Aorta (tissue), 5 donors: ENCODE results near the gene SLC4A1. TPM values are rescaled to one million over a fixed set of nuclear protein-coding genes. Genes with fewer than 3 reads are reported as not detected.
A peak's percentile ranks its signal among the peaks of the same experiment; 100 is the strongest.

Source experiments
- ATAC-seq: fragments of 200-7000 bp; cut with Tn5 transposase; one replicate; pipeline ENCODE4 v1.9.1; 2022; ENCODE audit warnings: moderate library complexity; ENCODE audit not compliant: low FRiP score
- DNase-seq, 2 donors: peaks; one replicate each; pipeline ENCODE4 v3.0.0-alpha.2; 2020
- H3K27ac ChIP-seq, 2 donors: one replicate each; pipeline ENCODE4 v1.5.1; 2013; ENCODE audit warnings: low read length in 2 of 2, mild to moderate bottlenecking in 2 of 2, moderate library complexity in 2 of 2, control low read depth in 1 of 2, inconsistent platforms in 1 of 2, low read depth in 1 of 2
- H3K27me3 ChIP-seq, 2 donors: one replicate each; pipeline ENCODE4 v1.6.1; 2013; ENCODE audit warnings: control low read depth in 1 of 2, low read length in 1 of 2, mild to moderate bottlenecking in 1 of 2, moderate library complexity in 1 of 2; ENCODE audit not compliant: insufficient read depth in 2 of 2, control insufficient read depth in 1 of 2
- H3K36me3 ChIP-seq, 2 donors: one replicate each; pipeline ENCODE4 v1.6.1; 2013; ENCODE audit warnings: control low read depth in 1 of 2, low read length in 1 of 2, mild to moderate bottlenecking in 1 of 2; ENCODE audit not compliant: insufficient read depth in 2 of 2, control insufficient read depth in 1 of 2
- H3K4me1 ChIP-seq, 2 donors: one replicate each; pipeline ENCODE4 v1.6.1; 2013; ENCODE audit warnings: low read length in 2 of 2, control low read depth in 1 of 2, mild to moderate bottlenecking in 1 of 2, moderate library complexity in 1 of 2; ENCODE audit not compliant: insufficient read depth in 2 of 2, control insufficient read depth in 1 of 2
- H3K4me3 ChIP-seq, 2 donors: one replicate each; pipeline ENCODE4 v1.5.1; 2013; ENCODE audit warnings: low read length in 2 of 2, control low read depth in 1 of 2, mild to moderate bottlenecking in 1 of 2
- H3K9me3 ChIP-seq: one replicate; pipeline ENCODE4 v1.6.1; 2013; ENCODE audit warnings: mild to moderate bottlenecking, low read length; ENCODE audit not compliant: control insufficient read depth
- WGBS, 2 donors: extraction: QIAGEN DNeasy Blood & Tissue Kit; methylation state at CpG; one replicate each; pipeline ENCODE4 v1.1.7; 2013; 5-methylcytosine and 5-hydroxymethylcytosine counted together
- intact Hi-C, 2 donors: fragments of 100-400 bp; cut with DNase I; formaldehyde crosslinking; loops; one replicate each; pipeline versions ENCODE4 v1.14.2 to v1.15.0; 2022
- long read RNA-seq, 2 donors: library from polyadenylated mRNA; unstranded; transcript quantifications; one replicate each; pipeline ENCODE4 v2.0.0, GENCODE V29; 2020 to 2021
- polyA plus RNA-seq, 2 donors: library from polyadenylated mRNA; stranded (reverse); fragments of 200-250 nt; gene quantifications; one replicate each; pipeline ENCODE4 v1.2.3, GENCODE V29; 2013
- total RNA-seq, 2 donors: library from RNA; stranded (reverse); fragmentation: NEBNext Ultra II Directional; extraction: Animal tissue kit (Norgen Biotek cat#: 25700); gene quantifications; one replicate each; pipeline ENCODE4 v1.2.1, GENCODE V29; 2021
- donor health status: healthy with polysubstance abuse.
- donor health status: Bipolar disorder and iron deficiency.
- donor health status: DM: no; HTN: no; CAD: no.
- donor health status: DM: no; HTN: no; CAD: no.
- donor health status: DM: yes; HTN: yes; CAD: no.

Gene SLC4A1
- total RNA-seq, result 10 to 100 TPM in 1 of 2 donors, 1 to 10 TPM in 1; 1.5 to 10.2 TPM
- under 1 TPM; 0.08 to 0.25 TPM for polyA plus RNA-seq
- long read RNA-seq, donor 1, result 0 reads
- long read RNA-seq, donor 2, partial matches to known transcripts, result 4 of 4 reads
- long read RNA-seq, donor 2, other reads (novel, unspliced or antisense), result 0 of 4 reads

- DNase-seq, result no peak
- Histone ChIP-seq H3K4me3 (no peak within 1 kb of the TSS), H3K27ac (no peak within 1 kb of the TSS), H3K4me1 (no peaks in the 10 kb centered on the region), H3K36me3 (no peaks in the 10 kb centered on the region), H3K9me3 (no peaks in the 10 kb centered on the region), H3K27me3 (no peaks in the 10 kb centered on the region)
- intact Hi-C loops, result no loop called here
- ATAC-seq, result no peak
- WGBS, 2 donors, result 84 to 88% methylated on average over 14 of the region's 14 CpGs
Measured at GRCh38 chr17:44267818-44268490, at the start of gene SLC4A1. TSS of gene SLC4A1 (minus strand) at chr17:44268135. CDS start at chr17:44262866, 5,269 bp downstream.

GRCh38 chr17:44317545-44317944 lies 49.6 kb upstream of the SLC4A1 start:
- intact Hi-C loops, result no loop called here
- ATAC-seq (no peak), DNase-seq (no peak)
- Histone ChIP-seq H3K4me3 (no peak overlapping the region), H3K9me3 (no peaks in the 10 kb centered on the region), H3K27ac (no peak overlapping the region), H3K36me3 (peaks cover 0 to 8% of the 10 kb centered on the region in 2 donors), H3K27me3 (peaks cover 0 to 1% of the 10 kb centered on the region in 2 donors), H3K4me1 (no peaks in the 10 kb centered on the region)
- WGBS, 2 donors, result 89 to 92% methylated on average over 6 of the region's 6 CpGs

DNA sequence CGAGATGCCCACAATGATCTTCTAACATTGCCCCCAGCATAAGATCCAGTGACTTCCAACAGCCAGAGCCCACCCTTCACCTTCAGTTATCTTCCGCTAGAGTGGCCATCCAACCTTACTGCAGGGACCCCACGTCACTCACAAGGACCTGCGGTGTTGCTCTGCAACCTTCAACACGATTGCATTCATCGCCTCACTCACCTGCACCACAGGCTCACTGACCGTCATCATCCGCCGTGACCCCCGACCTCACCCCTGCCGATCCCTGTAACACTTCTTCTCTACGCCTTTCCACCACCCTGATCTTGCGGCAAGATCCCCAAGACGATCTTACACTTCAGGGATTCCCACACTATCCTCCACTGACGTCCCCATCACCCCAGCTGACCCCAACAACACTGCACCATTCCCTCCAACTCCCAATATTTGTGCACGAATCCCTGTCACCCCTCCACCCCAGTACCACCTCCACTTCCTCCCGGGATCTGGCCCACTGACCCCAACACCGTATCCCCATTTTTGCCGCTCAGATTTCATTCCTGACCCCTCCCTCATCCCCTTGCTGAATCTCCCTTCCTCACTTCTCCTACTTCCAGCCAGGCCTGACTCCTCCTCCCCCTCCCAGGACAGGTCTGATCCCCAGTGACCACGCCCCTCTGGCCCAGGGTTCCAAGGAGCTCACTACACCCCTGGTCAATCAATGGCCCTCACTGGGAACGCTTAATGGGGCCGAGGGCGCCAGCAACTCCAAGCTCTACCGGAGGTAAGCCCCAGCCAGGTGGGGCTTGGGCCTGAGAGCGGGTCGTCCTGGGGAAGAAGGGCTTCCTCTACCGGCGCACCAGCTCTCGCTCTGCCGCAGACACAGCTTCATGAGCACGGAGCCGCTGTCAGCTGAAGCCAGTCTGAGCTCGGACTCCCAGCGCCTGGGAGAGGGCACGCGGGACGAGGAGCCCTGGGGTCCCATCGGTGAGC lies 48.1 kb upstream of the SLC4A1 start:
- Histone ChIP-seq H3K36me3 (peaks cover 0 to under 1% of the 10 kb centered on the region in 2 donors), H3K27ac (no peak overlapping the region), H3K27me3 (peaks cover 0 to 1% of the 10 kb centered on the region in 2 donors), H3K4me3 (no peak overlapping the region), H3K4me1 (no peaks in the 10 kb centered on the region), H3K9me3 (no peaks in the 10 kb centered on the region)
- intact Hi-C loops, result no loop called here
- 5% methylated on average over 38 of the region's 38 CpGs for WGBS, 2 donors
- DNase-seq, result peak in 1 of 2 donors; percentile 12
- ATAC-seq, result no peak

GRCh38 chr17:44314869-44315661 lies 47.1 kb upstream of the SLC4A1 start:
- 1% methylated on average over 62 to 81 of the region's 81 CpGs for WGBS, 2 donors
- intact Hi-C loops, result no loop called here
- Histone ChIP-seq H3K4me1 (no peaks in the 10 kb centered on the region), H3K27me3 (peaks cover 0 to 1% of the 10 kb centered on the region in 2 donors), H3K4me3 (peak overlapping the region; percentile 1 to 12), H3K9me3 (no peaks in the 10 kb centered on the region), H3K36me3 (no peaks in the 10 kb centered on the region), H3K27ac (no peak overlapping the region)
- no peak for DNase-seq
- ATAC-seq, result no peak

GRCh38 chr17:44314524-44314868 lies 46.6 kb upstream of the SLC4A1 start:
- DNase-seq (no peak), ATAC-seq (no peak)
- H3K4me1 ChIP-seq, result no peaks in the 10 kb centered on the region
- H3K9me3 ChIP-seq, result no peaks in the 10 kb centered on the region
- H3K27me3 ChIP-seq, result peaks cover 0 to 1% of the 10 kb centered on the region in 2 donors
- no peak overlapping the region for H3K4me3 ChIP-seq
- intact Hi-C loops, result no loop called here
- no peaks in the 10 kb centered on the region for H3K36me3 ChIP-seq
- H3K27ac ChIP-seq, result no peak overlapping the region
- WGBS, 2 donors, result 17 to 25% methylated on average over 10 to 11 of the region's 11 CpGs

- 73 to 75% methylated on average over 7 of the region's 7 CpGs for WGBS, 2 donors
- peaks cover 0 to 1% of the 10 kb centered on the region in 2 donors for H3K27me3 ChIP-seq
- no peak overlapping the region for H3K4me3 ChIP-seq
- DNase-seq (no peak), ATAC-seq (no peak)
- H3K27ac ChIP-seq, result no peak overlapping the region
- H3K36me3 ChIP-seq, result no peaks in the 10 kb centered on the region
- no peaks in the 10 kb centered on the region for H3K9me3 ChIP-seq
- intact Hi-C loops, result no loop called here
- no peaks in the 10 kb centered on the region for H3K4me1 ChIP-seq
Measured at GRCh38 chr17:44314031-44314430, 46.1 kb upstream of the SLC4A1 start.

DNA sequence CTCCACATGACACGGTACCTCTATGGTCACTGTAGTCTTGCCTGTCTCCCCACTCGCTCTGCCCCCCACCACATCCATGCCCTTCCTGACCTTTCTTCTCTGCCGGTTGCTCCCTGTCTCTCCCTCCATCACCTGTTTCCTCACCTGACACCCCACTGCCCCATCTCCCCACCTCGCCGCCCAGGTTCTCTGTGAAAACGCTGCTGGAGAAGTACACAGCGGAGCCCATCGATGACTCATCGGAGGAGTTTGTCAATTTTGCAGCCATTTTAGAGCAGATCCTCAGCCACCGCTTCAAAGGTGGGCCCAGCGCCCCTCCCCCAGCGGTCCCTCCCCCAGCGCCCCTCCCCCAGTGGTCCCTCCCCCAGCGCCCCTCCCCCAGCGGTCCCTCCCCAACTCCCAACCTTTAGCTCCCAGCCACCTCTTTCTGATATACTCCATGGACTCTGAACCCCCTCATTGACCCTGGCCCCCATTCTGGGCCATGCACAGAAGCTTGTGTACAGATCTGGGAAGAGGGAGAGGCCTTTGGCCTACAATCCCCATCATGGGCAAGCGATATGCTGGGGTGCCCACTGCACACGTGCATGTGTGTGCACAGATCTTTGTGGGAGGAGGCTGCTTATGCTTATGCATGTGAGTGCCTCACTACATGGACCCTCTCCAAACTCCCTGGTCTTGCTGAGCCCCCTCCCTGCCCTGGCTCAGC lies 44.6 kb upstream of the SLC4A1 start:
- H3K9me3 ChIP-seq, result no peaks in the 10 kb centered on the region
- DNase-seq (no peak), ATAC-seq (no peak)
- no peak overlapping the region for H3K4me3 ChIP-seq
- no peaks in the 10 kb centered on the region for H3K4me1 ChIP-seq
- peaks cover 0 to 1% of the 10 kb centered on the region in 2 donors for H3K27me3 ChIP-seq
- intact Hi-C loops, result no loop called here
- H3K36me3 ChIP-seq, result no peaks in the 10 kb centered on the region
- 65 to 72% methylated on average over 15 to 17 of the region's 17 CpGs for WGBS, 2 donors
- H3K27ac ChIP-seq, result no peak overlapping the region
